Measurements from ENCODE around the gene SPI1.

GRCh38 chr11:47361419-47361818 is 16.9 kb downstream of the SPI1 start:
- TF ChIP-seq POLR2A (IDR thresholded peaks at IDR 0.05) (no peak), CTCF (IDR thresholded peaks at IDR 0.05) (no peak), POLR2AphosphoS5 (IDR thresholded peaks at IDR 0.05) (no peak)
